Testis (tissue), 3 donors: ENCODE measurements around the gene DPP6. TPM values are rescaled to one million over a fixed set of nuclear protein-coding genes. Genes with fewer than 3 reads are reported as not detected.

Source experiments
- DNase-seq: peaks from one replicate; pipeline ENCODE4 v3.0.0-alpha.2; 2019
- H3K27ac ChIP-seq, 2 donors: fragments of 200-600 bp; sonication (generic); one replicate each; pipeline ENCODE4 v1.5.1; 2019
- H3K27me3 ChIP-seq: fragments of 200-600 bp; sonication (generic); one replicate; pipeline ENCODE4 v1.5.1; 2019
- H3K36me3 ChIP-seq: fragments of 200-600 bp; sonication (generic); one replicate; pipeline ENCODE4 v1.5.1; 2017; ENCODE audit warnings: low read depth; ENCODE audit errors: missing control alignments
- H3K4me1 ChIP-seq: fragments of 200-600 bp; sonication (generic); one replicate; pipeline ENCODE4 v1.5.1; 2019
- H3K4me3 ChIP-seq, 2 donors: fragments of 200-600 bp; sonication (generic); one replicate each; pipeline ENCODE4 v1.5.1; 2017 to 2019
- H3K9me3 ChIP-seq: fragments of 200-600 bp; sonication (generic); one replicate; pipeline ENCODE4 v1.5.1; 2017
- POLR2A ChIP-seq: fragments of 450-650 bp; IDR thresholded peaks from one replicate; pipeline ENCODE4 v1.6.1; 2017; ENCODE audit warnings: antibody characterized with exemption, mild to moderate bottlenecking, moderate library complexity
- WGBS, 2 donors: methylation state at CpG; one replicate each; pipeline ENCODE4 v1.1.5; 2018; 5-methylcytosine and 5-hydroxymethylcytosine counted together
- intact Hi-C: fragments of 100-400 bp; cut with DNase I; formaldehyde crosslinking; loops from one replicate; pipeline ENCODE4 v1.15.1; 2023; ENCODE audit warnings: low total_unique reads
- polyA plus RNA-seq: library from polyadenylated mRNA; stranded (reverse); fragments of 350-450 nt; fragmentation: Illumina TruSeq; extraction: RNeasy Lipid Tissue Mini Kit (QIAGEN cat#74804); gene quantifications from one replicate; pipeline ENCODE4 v1.2.3, GENCODE V29; 2014; ENCODE audit warnings: low read depth, low replicate concordance; ENCODE audit not compliant: insufficient read depth
- total RNA-seq, 2 donors: library from RNA; depleted of rRNA; stranded (reverse); fragments of >200 nt; gene quantifications; one replicate each; pipeline ENCODE4 v1.2.3, GENCODE V29; 2016
- TF ChIP-seq, protein P1 (sequence below), 3 experiments: fragments of 450-650 bp in 2 of 3; fragments of 200-600 bp in 1 of 3; sonication (generic) in 1 of 3; IDR thresholded peaks; one replicate each; pipeline ENCODE4 v1.5.1; 2016 to 2019; ENCODE audit warnings: antibody characterized with exemption in 3 of 3, mild to moderate bottlenecking in 2 of 3, moderate library complexity in 1 of 3

The DPP6 gene
- total and polyA plus RNA-seq, 3 donors from 2014 or later: 26.0 to 78.3 (median 52.8) TPM

DNA sequence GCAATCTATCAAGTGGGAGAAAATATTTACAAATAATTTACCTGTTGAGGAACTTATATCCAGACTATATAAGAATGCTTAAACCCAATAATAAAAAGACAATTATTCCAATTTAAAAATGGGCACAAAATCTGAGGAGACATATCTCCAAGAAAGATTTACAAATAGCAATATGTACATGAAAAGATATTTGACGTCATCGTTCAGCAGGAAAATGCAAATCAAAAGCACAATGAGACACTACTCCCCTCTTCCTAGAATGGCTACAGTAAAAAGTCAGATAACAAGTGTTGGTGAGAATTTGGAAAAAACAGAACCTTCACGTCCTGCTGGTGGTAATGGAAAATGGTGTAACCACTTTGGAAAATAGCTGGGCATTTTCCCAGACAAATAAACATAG is 457.0 kb downstream of the DPP6 start:
- Histone ChIP-seq H3K36me3 (no peaks in the 10 kb centered on the region), H3K4me3 (no peak overlapping the region), H3K4me1 (no peaks in the 10 kb centered on the region), H3K27me3 (no peaks in the 10 kb centered on the region), H3K27ac (no peak overlapping the region), H3K9me3 (no peaks in the 10 kb centered on the region)
- WGBS, 2 donors: 73 to 74% methylated on average over 3 of the region's 3 CpGs
- DNase-seq: no peak
- TF ChIP-seq, protein P1, sequence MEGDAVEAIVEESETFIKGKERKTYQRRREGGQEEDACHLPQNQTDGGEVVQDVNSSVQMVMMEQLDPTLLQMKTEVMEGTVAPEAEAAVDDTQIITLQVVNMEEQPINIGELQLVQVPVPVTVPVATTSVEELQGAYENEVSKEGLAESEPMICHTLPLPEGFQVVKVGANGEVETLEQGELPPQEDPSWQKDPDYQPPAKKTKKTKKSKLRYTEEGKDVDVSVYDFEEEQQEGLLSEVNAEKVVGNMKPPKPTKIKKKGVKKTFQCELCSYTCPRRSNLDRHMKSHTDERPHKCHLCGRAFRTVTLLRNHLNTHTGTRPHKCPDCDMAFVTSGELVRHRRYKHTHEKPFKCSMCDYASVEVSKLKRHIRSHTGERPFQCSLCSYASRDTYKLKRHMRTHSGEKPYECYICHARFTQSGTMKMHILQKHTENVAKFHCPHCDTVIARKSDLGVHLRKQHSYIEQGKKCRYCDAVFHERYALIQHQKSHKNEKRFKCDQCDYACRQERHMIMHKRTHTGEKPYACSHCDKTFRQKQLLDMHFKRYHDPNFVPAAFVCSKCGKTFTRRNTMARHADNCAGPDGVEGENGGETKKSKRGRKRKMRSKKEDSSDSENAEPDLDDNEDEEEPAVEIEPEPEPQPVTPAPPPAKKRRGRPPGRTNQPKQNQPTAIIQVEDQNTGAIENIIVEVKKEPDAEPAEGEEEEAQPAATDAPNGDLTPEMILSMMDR (IDR thresholded peaks at IDR 0.05): no peak
- TF ChIP-seq POLR2A: no peak
- intact Hi-C loops: no loop called here

DNA sequence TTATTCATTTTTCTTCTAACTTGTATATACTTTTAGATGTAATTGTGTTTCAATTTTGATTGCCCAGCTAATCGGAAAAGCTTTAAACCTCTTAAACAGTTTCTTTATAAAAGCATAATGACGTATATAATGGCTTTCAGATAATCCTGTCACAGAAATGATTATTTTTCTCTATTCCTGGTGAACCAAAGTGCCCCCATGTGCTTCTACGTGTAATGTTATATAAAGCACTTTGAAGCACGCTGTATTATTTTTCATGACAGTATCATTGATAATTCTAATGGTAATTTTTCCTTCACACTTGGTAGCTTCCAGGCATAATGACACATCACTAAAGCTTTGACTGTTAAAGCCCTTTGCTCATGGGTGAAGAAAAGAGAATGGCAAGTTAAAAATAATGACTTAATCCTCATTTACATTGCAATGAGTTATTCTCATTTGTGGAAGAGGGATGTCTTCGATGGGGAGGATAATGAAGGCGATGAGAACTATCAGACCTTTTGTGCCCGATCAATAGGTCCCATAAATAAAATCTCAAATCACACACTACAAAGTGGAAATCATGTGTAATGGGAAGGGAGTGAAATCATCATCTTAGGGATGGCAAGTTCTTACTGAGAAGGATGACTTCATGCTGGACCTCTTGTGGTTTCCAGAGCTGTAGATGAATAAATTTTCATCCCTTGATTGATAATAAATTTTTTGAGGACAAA is 460.1 kb downstream of the DPP6 start:
- Histone ChIP-seq H3K27me3 (no peaks in the 10 kb centered on the region), H3K9me3 (no peaks in the 10 kb centered on the region), H3K27ac (no peak overlapping the region), H3K4me3 (no peak overlapping the region), H3K36me3 (no peaks in the 10 kb centered on the region), H3K4me1 (no peaks in the 10 kb centered on the region)
- TF ChIP-seq POLR2A: no peak
- TF ChIP-seq, protein P1 (IDR thresholded peaks at IDR 0.05): no peak
- WGBS, 2 donors: 85 to 87% methylated on average over 7 of the region's 7 CpGs
- DNase-seq: no peak
- intact Hi-C loops: no loop called here

DNA sequence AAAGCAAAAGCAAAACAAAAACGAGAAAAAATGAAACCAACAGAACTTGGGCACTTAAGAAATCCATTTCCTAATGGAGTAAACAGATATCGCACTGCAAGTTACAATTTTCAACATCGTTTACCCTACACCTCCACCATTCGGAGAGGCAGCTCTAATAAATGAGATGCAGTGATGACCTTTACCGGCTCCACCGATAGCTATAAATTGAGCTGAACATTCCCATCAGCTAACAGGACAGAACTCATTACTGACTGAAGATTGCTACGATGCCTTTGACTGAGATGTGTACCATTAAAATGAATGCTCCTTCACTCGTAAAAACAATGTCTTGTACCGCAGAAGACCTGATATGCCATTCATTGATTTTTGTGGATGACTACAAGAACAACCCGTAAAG is 465.6 kb downstream of the DPP6 start:
- H3K4me3 ChIP-seq: no peak overlapping the region
- no peak overlapping the region for H3K27ac ChIP-seq
- no peaks in the 10 kb centered on the region for H3K27me3 ChIP-seq
- H3K36me3 ChIP-seq: no peaks in the 10 kb centered on the region
- no peaks in the 10 kb centered on the region for H3K4me1 ChIP-seq
- intact Hi-C loops: no loop called here
- TF ChIP-seq, protein P1 (IDR thresholded peaks at IDR 0.05): no peak
- no peak for TF ChIP-seq POLR2A
- no peak for DNase-seq
- WGBS, 2 donors: 67 to 69% methylated on average over 10 of the region's 10 CpGs
- no peaks in the 10 kb centered on the region for H3K9me3 ChIP-seq

DNA sequence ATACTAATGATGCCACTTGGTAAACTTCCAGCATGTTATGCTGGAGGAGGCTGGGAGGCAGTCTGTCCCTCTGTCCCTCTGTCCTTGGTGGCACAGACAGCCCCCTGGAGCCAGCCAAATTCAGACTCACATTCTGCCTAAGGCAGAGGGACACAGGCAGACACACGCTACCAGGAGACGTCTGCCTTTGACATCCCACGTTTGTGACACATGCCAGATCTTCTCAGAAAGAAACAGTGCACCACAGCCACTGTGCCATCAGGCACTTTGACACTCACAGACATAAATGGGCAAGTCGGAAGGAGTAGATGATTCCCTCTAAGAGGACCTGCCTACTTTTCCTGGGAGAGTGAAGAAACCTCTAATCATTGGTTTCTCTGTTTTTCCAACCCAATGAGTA is 467.0 kb downstream of the DPP6 start:
- 91% methylated on average over 4 of the region's 4 CpGs for WGBS, 2 donors
- no peak overlapping the region for H3K27ac ChIP-seq
- H3K9me3 ChIP-seq: no peaks in the 10 kb centered on the region
- no peaks in the 10 kb centered on the region for H3K36me3 ChIP-seq
- intact Hi-C loops: no loop called here
- DNase-seq: no peak
- no peaks in the 10 kb centered on the region for H3K4me1 ChIP-seq
- H3K27me3 ChIP-seq: no peaks in the 10 kb centered on the region
- no peak overlapping the region for H3K4me3 ChIP-seq
- TF ChIP-seq, protein P1 (IDR thresholded peaks at IDR 0.05): no peak

DNA sequence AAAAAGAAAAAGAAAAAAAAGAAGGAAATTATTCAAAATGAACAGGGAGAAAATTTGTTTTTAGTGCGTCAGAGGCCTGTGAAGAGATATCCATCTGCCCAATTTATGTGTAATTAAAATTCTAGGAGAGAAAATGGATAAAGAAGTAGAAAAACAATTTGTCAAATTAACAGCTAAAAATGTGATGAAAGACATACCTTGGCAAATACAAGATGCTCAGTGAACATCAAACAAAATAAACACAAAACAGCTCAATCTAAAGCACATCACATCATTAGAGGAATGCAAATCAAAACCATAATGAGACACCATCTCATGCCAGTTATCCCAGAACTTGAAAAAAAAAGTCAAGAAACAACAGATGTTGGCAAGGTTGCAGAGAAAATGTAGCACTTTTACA is 477.9 kb downstream of the DPP6 start:
- intact Hi-C loops: no loop called here
- Histone ChIP-seq H3K9me3 (no peaks in the 10 kb centered on the region), H3K36me3 (no peaks in the 10 kb centered on the region), H3K27me3 (no peaks in the 10 kb centered on the region), H3K4me1 (no peaks in the 10 kb centered on the region), H3K4me3 (no peak overlapping the region), H3K27ac (no peak overlapping the region)
- TF ChIP-seq, protein P1 (IDR thresholded peaks at IDR 0.05): no peak
- TF ChIP-seq POLR2A: no peak
- no peak for DNase-seq
- WGBS, 2 donors: 94% methylated on average over 1 of the region's 1 CpG
